ENCODE results near the gene CAB39L. TPM values are rescaled to one million over a fixed set of nuclear protein-coding genes. Genes with fewer than 3 reads are reported as not detected.

CAB39L gene
- total and polyA plus RNA-seq, 9 of the 15 experiments (the other 6 are each of a cell fraction or from before 2014, with no cell fraction given), result 1.1 to 4.2 (median 2.6) TPM

DNA sequence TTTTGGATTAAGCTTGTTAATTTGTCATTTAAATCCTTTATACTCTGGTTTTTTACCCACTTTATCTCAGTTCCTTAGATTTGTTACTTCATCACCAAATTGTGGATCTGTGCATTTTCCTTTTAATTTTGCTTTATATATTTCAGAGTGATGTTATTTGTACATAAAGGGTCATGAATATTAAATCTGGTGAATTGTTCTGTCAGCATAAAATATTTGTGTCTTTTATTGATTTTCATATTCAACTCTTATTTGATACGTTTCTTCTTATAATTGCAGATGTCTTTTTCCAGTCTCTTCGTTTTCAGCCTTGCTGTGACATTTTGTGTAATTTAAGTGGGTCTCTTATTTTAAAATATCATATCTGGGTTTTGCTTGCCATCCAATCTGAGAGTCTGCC, 4.9 kb upstream of the CAB39L start:
- H3K79me2 ChIP-seq (ENCODE audit: control insufficient read depth, insufficient read depth, low read length), result peaks cover 60% of the 10 kb centered on the region
- POLR2A ChIA-PET, result no interaction called here
- ATAC-seq, result no peak
- TF ChIP-seq MAFG (tag; conservative IDR thresholded peaks at IDR 0.05) (peak; percentile 31; the same call in 1 of the 2 replicates), NCOA1 (IDR thresholded peaks at IDR 0.05; ENCODE audit: low read depth) (no peak), ZNF316 (IDR thresholded peaks at IDR 0.05) (peak; percentile 88), ZNF717 (CRISPR knock-in tag; IDR thresholded peaks at IDR 0.05) (no peak), C11orf30 (IDR thresholded peaks at IDR 0.05; ENCODE audit: low read depth) (peak; percentile 69)
- TF ChIP-seq, protein P1, sequence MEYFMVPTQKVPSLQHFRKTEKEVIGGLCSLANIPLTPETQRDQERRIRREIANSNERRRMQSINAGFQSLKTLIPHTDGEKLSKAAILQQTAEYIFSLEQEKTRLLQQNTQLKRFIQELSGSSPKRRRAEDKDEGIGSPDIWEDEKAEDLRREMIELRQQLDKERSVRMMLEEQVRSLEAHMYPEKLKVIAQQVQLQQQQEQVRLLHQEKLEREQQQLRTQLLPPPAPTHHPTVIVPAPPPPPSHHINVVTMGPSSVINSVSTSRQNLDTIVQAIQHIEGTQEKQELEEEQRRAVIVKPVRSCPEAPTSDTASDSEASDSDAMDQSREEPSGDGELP (CRISPR knock-in tag; IDR thresholded peaks at IDR 0.05; ENCODE audit: borderline replicate concordance), result no peak
- TF ChIP-seq, protein P2, sequence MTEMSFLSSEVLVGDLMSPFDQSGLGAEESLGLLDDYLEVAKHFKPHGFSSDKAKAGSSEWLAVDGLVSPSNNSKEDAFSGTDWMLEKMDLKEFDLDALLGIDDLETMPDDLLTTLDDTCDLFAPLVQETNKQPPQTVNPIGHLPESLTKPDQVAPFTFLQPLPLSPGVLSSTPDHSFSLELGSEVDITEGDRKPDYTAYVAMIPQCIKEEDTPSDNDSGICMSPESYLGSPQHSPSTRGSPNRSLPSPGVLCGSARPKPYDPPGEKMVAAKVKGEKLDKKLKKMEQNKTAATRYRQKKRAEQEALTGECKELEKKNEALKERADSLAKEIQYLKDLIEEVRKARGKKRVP (CRISPR knock-in tag; IDR thresholded peaks at IDR 0.05), result no peak
- no peak overlapping the region for H3K27ac ChIP-seq (ENCODE audit: extremely low read depth, low read depth, low read length)
- no peaks in the 10 kb centered on the region for H4K20me1 ChIP-seq (replicated peaks; ENCODE audit: control insufficient read depth, insufficient read depth, low read length)
- H3K4me3 ChIP-seq, result no peak overlapping the region
- no peaks in the 10 kb centered on the region for H3K36me3 ChIP-seq (ENCODE audit: control insufficient read depth, insufficient read depth, low read length)
- BruUV-seq (replicated peaks), result no TSS peak
- intact Hi-C loops (cut with micrococcal nuclease) (loop anchor here (5.0 kb wide), 1 partner anchor 159 kb away; no protein-coding TSS in a partner anchor), in situ Hi-C loops (cut with MboI) (no loop called here)
- H2AFZ ChIP-seq (ENCODE audit: low read depth, low read length), result no peak overlapping the region
- H3K9me3 ChIP-seq (replicated peaks; ENCODE audit: control insufficient read depth, insufficient read depth, low read depth, low read length), result no peaks in the 10 kb centered on the region
- WGBS (ENCODE audit: insufficient coverage, low coverage, missing lambda C conversion rate), result 61% methylated on average over 2 of the region's 2 CpGs
- peaks cover 0 to 6% of the 10 kb centered on the region in 2 experiments; a peak in 1 of 5 replicates for H3K4me1 ChIP-seq (replicated peaks in 1 of 2; ENCODE audit: control insufficient read depth in 2 of 2, insufficient read depth in 2 of 2, low read length in 2 of 2)
- 0 out of 4 replicates have a peak overlapping the region, but pooled peaks of 1 of the 2 experiments have one; percentile 76 for H3K9ac ChIP-seq (ENCODE audit: insufficient read depth in 1 of 2, low read depth in 2 of 2, low read length in 2 of 2)
- no peak overlapping the region for H3K4me2 ChIP-seq (ENCODE audit: insufficient read depth, low read length)
- FAIRE-seq, result no peak
- H3K27me3 ChIP-seq (ENCODE audit: control insufficient read depth in 2 of 2, insufficient read depth in 2 of 2, low read length in 2 of 2), result no peaks in the 10 kb centered on the region
- CTCF ChIA-PET (ENCODE audit: low intra/inter-chr PET ratio), result no interaction called here
- no peaks in the 10 kb centered on the region for H3K9me1 ChIP-seq (ENCODE audit: control insufficient read depth, insufficient read depth, low read length)
- no peak for DNase-seq (ENCODE audit: extremely low read depth in 1 of 4, low spot score in 3 of 4)

All from K562 (cell line).